GM23338 (cell line): ENCODE results near the gene NSF.
"Not testable (repeated sequence)": the region's sequence is repeated elsewhere in the genome, so short reads cannot be mapped to it uniquely, and the experiment has no call there.

Experiments used
- CREB1 ChIP-seq: fragments of 250-450 bp; sonication (Bioruptor Pico); IDR thresholded peaks from 2 replicates; pipeline ENCODE4 v1.5.0; 2020; ENCODE audit warnings: low read depth, mild to moderate bottlenecking, moderate library complexity
- EZH2 ChIP-seq: fragments of 200-600 bp; sonication (generic); IDR thresholded peaks from one replicate; pipeline ENCODE4 v1.8.0; 2017; ENCODE audit warnings: antibody characterized with exemption, mild to moderate bottlenecking, low read depth; ENCODE audit not compliant: unreplicated experiment
- EZH2phosphoT487 ChIP-seq: fragments of 200-600 bp; sonication (generic); IDR thresholded peaks from one replicate; pipeline ENCODE4 v1.8.1; 2018; ENCODE audit warnings: antibody characterized with exemption; ENCODE audit not compliant: unreplicated experiment
- JUNB ChIP-seq: IDR thresholded peaks from one replicate; pipeline ENCODE4 v1.6.1; 2016; ENCODE audit warnings: antibody characterized with exemption; ENCODE audit not compliant: unreplicated experiment
- POLR2AphosphoS5 ChIP-seq: IDR thresholded peaks from 2 replicates; pipeline ENCODE4 v1.6.1; 2016; ENCODE audit warnings: antibody characterized with exemption, low read depth
- ZNF114 ChIP-seq: fragments of 250-450 bp; sonication (Bioruptor Pico); IDR thresholded peaks from 2 replicates; pipeline ENCODE4 v1.5.0; 2020; ENCODE audit warnings: mild to moderate bottlenecking, moderate library complexity
- TF ChIP-seq, protein P1 (sequence below), 2 experiments: fragments of 200-600 bp in 1 of 2; sonication (generic) in 1 of 2; conservative IDR thresholded peaks; 2 replicates each; pipeline versions ENCODE4 v1.5.1 to v1.6.1; 2016 to 2017; ENCODE audit warnings: antibody characterized with exemption in 2 of 2, low read depth in 2 of 2, mild to moderate bottlenecking in 2 of 2, moderate library complexity in 1 of 2
- TF ChIP-seq, protein P2 (sequence below): IDR thresholded peaks from 2 replicates; pipeline ENCODE4 v1.6.1; 2016; ENCODE audit warnings: antibody characterized with exemption

DNA sequence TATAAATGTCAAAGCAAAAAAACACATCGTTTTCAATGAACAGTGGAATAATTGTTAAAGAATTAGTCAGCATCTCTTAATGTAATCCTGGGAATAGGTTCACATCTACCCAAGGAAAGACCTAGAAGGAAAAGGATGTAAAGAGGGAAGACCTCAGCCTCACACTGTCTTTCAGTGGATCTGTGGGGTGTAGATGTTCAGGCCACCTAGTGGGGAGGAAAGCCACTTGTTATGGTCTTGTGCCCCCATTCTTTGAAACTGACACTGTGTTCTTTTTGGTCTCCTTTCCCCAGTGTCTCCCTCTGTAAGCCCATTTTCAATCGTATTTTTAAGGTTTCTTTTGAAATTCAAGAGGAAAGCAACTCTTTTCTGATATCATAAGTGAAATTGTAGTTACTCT lies 56.8 kb downstream of the NSF start:
- TF ChIP-seq, protein P1, sequence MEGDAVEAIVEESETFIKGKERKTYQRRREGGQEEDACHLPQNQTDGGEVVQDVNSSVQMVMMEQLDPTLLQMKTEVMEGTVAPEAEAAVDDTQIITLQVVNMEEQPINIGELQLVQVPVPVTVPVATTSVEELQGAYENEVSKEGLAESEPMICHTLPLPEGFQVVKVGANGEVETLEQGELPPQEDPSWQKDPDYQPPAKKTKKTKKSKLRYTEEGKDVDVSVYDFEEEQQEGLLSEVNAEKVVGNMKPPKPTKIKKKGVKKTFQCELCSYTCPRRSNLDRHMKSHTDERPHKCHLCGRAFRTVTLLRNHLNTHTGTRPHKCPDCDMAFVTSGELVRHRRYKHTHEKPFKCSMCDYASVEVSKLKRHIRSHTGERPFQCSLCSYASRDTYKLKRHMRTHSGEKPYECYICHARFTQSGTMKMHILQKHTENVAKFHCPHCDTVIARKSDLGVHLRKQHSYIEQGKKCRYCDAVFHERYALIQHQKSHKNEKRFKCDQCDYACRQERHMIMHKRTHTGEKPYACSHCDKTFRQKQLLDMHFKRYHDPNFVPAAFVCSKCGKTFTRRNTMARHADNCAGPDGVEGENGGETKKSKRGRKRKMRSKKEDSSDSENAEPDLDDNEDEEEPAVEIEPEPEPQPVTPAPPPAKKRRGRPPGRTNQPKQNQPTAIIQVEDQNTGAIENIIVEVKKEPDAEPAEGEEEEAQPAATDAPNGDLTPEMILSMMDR (conservative IDR thresholded peaks at IDR 0.05; ENCODE audit: low read depth in 2 of 2) = not testable (repeated sequence)
- TF ChIP-seq EZH2; JUNB; POLR2AphosphoS5; ZNF114 (CRISPR knock-in tag); EZH2phosphoT487; CREB1 (CRISPR knock-in tag): not testable (repeated sequence)
- TF ChIP-seq, protein P2, sequence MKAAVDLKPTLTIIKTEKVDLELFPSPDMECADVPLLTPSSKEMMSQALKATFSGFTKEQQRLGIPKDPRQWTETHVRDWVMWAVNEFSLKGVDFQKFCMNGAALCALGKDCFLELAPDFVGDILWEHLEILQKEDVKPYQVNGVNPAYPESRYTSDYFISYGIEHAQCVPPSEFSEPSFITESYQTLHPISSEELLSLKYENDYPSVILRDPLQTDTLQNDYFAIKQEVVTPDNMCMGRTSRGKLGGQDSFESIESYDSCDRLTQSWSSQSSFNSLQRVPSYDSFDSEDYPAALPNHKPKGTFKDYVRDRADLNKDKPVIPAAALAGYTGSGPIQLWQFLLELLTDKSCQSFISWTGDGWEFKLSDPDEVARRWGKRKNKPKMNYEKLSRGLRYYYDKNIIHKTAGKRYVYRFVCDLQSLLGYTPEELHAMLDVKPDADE = not testable (repeated sequence)
